Activated T-cell treated with anti-CD3 and anti-CD28 coated beads, Interleukin-2, amount 50 U/mL, for 4 hours (primary cell): ENCODE results near the gene NBAS. TPM values are rescaled to one million over a fixed set of nuclear protein-coding genes. Genes with fewer than 3 reads are reported as not detected.

ENCODE experiments used
- ATAC-seq, 2 donors: fragments of 200-7000 bp; cut with Tn5 transposase; one replicate each; pipeline ENCODE4 v1.10.0; 2021
- DNase-seq: peaks from one replicate; pipeline ENCODE4 v3.0.0-alpha.2; 2020
- H3K27me3 Mint-ChIP-seq: one replicate; pipeline ENCODE4 v1.8.0; 2021; ENCODE audit warnings: low read depth, mixed read lengths
- H3K36me3 Mint-ChIP-seq: one replicate; pipeline ENCODE4 v1.8.0; 2022; ENCODE audit warnings: mixed read lengths; ENCODE audit not compliant: insufficient read depth
- H3K4me1 Mint-ChIP-seq: one replicate; pipeline ENCODE4 v1.8.0; 2021; ENCODE audit warnings: low read depth, mixed read lengths
- H3K4me3 Mint-ChIP-seq: one replicate; pipeline ENCODE4 v1.8.0; 2021; ENCODE audit warnings: mild to moderate bottlenecking, moderate library complexity, mixed read lengths
- H3K9me3 Mint-ChIP-seq: one replicate; pipeline ENCODE4 v1.8.0; 2021; ENCODE audit warnings: mixed read lengths
- total RNA-seq, 3 donors: library from RNA; stranded (reverse); gene quantifications; one replicate each; pipeline ENCODE4 v1.2.1, GENCODE V29; 2021

The NBAS gene
- total RNA-seq, 3 donors from 2014 or later: 28.5 to 30.4 (median 29.7) TPM

- no peak for DNase-seq
Measured at GRCh38 chr2:15200581-15200980, 360.6 kb downstream of the NBAS start.

GRCh38 chr2:15198051-15198450, 363.1 kb downstream of the NBAS start:
- Mint-ChIP-seq H3K9me3 (no peaks in the 10 kb centered on the region), H3K36me3 (peaks cover 24% of the 10 kb centered on the region), H3K27me3 (no peaks in the 10 kb centered on the region), H3K4me3 (no peak overlapping the region), H3K4me1 (no peaks in the 10 kb centered on the region)
- no peak for DNase-seq
- ATAC-seq: no peak

More at GRCh38 chr2:15200581-15200980, 360.6 kb downstream of the NBAS start:
- peaks cover 6% of the 10 kb centered on the region for H3K4me1 Mint-ChIP-seq
- no peak for ATAC-seq
- H3K36me3 Mint-ChIP-seq: peaks cover 25% of the 10 kb centered on the region
- H3K27me3 Mint-ChIP-seq: no peaks in the 10 kb centered on the region
- no peak overlapping the region for H3K4me3 Mint-ChIP-seq
- H3K9me3 Mint-ChIP-seq: peaks cover 7% of the 10 kb centered on the region

GRCh38 chr2:15195813-15196212, 365.3 kb downstream of the NBAS start:
- no peaks in the 10 kb centered on the region for H3K9me3 Mint-ChIP-seq

GRCh38 chr2:15191789-15192188, 369.3 kb downstream of the NBAS start:
- no peaks in the 10 kb centered on the region for H3K27me3 Mint-ChIP-seq
- peaks cover 39% of the 10 kb centered on the region for H3K36me3 Mint-ChIP-seq
- peak; percentile 48 to 53 for ATAC-seq
- no peaks in the 10 kb centered on the region for H3K9me3 Mint-ChIP-seq
- DNase-seq: no peak
- no peak overlapping the region for H3K4me3 Mint-ChIP-seq
- peaks cover 2% of the 10 kb centered on the region for H3K4me1 Mint-ChIP-seq

More at GRCh38 chr2:15195813-15196212, 365.3 kb downstream of the NBAS start:
- DNase-seq: no peak
- H3K36me3 Mint-ChIP-seq: peaks cover 27% of the 10 kb centered on the region
- H3K4me3 Mint-ChIP-seq: no peak overlapping the region
- no peaks in the 10 kb centered on the region for H3K27me3 Mint-ChIP-seq
- H3K4me1 Mint-ChIP-seq: peaks cover 2% of the 10 kb centered on the region
- no peak for ATAC-seq

GRCh38 chr2:15189216-15189615, 371.9 kb downstream of the NBAS start:
- no peaks in the 10 kb centered on the region for H3K9me3 Mint-ChIP-seq
- ATAC-seq (no peak), DNase-seq (no peak)
- no peak overlapping the region for H3K4me3 Mint-ChIP-seq
- H3K4me1 Mint-ChIP-seq: peaks cover 2% of the 10 kb centered on the region
- H3K27me3 Mint-ChIP-seq: no peaks in the 10 kb centered on the region
- peaks cover 41% of the 10 kb centered on the region for H3K36me3 Mint-ChIP-seq

GRCh38 chr2:15187702-15188101, 373.4 kb downstream of the NBAS start:
- peaks cover 45% of the 10 kb centered on the region for H3K36me3 Mint-ChIP-seq
- DNase-seq (no peak), ATAC-seq (no peak)
- no peak overlapping the region for H3K4me3 Mint-ChIP-seq
- H3K9me3 Mint-ChIP-seq: no peaks in the 10 kb centered on the region
- no peaks in the 10 kb centered on the region for H3K27me3 Mint-ChIP-seq
- peaks cover 2% of the 10 kb centered on the region for H3K4me1 Mint-ChIP-seq

- Mint-ChIP-seq H3K9me3 (no peaks in the 10 kb centered on the region), H3K36me3 (peaks cover 48% of the 10 kb centered on the region), H3K27me3 (no peaks in the 10 kb centered on the region), H3K4me3 (no peak overlapping the region), H3K4me1 (no peaks in the 10 kb centered on the region)
- DNase-seq (no peak), ATAC-seq (no peak)
Measured at GRCh38 chr2:15186118-15186517, 375.0 kb downstream of the NBAS start.

- peaks cover 54% of the 10 kb centered on the region for H3K36me3 Mint-ChIP-seq
- no peak overlapping the region for H3K4me3 Mint-ChIP-seq
- peaks cover 5% of the 10 kb centered on the region for H3K4me1 Mint-ChIP-seq
- DNase-seq (no peak), ATAC-seq (no peak)
- no peaks in the 10 kb centered on the region for H3K27me3 Mint-ChIP-seq
- H3K9me3 Mint-ChIP-seq: no peaks in the 10 kb centered on the region
Measured at GRCh38 chr2:15184491-15184890, 376.6 kb downstream of the NBAS start.

- Mint-ChIP-seq H3K27me3 (no peaks in the 10 kb centered on the region), H3K4me1 (peaks cover 23% of the 10 kb centered on the region), H3K36me3 (peaks cover 49% of the 10 kb centered on the region), H3K9me3 (no peaks in the 10 kb centered on the region), H3K4me3 (no peak overlapping the region)
- DNase-seq: no peak
- no peak for ATAC-seq
Measured at GRCh38 chr2:15182275-15182674, 378.9 kb downstream of the NBAS start.

- H3K4me3 Mint-ChIP-seq: no peak overlapping the region
- H3K36me3 Mint-ChIP-seq: peaks cover 44% of the 10 kb centered on the region
- H3K4me1 Mint-ChIP-seq: peaks cover 34% of the 10 kb centered on the region
- ATAC-seq (no peak), DNase-seq (no peak)
- no peaks in the 10 kb centered on the region for H3K27me3 Mint-ChIP-seq
- no peaks in the 10 kb centered on the region for H3K9me3 Mint-ChIP-seq
Measured at GRCh38 chr2:15181092-15181745, 379.9 kb downstream of the NBAS start.

GRCh38 chr2:15180379-15180778, 380.8 kb downstream of the NBAS start:
- DNase-seq (no peak), ATAC-seq (no peak)
- Mint-ChIP-seq H3K36me3 (peaks cover 47% of the 10 kb centered on the region), H3K9me3 (no peaks in the 10 kb centered on the region), H3K4me3 (no peak overlapping the region), H3K27me3 (no peaks in the 10 kb centered on the region), H3K4me1 (peaks cover 42% of the 10 kb centered on the region)

GRCh38 chr2:15178946-15179345, 382.2 kb downstream of the NBAS start:
- DNase-seq: no peak
- no peaks in the 10 kb centered on the region for H3K9me3 Mint-ChIP-seq
- H3K4me1 Mint-ChIP-seq: peaks cover 43% of the 10 kb centered on the region
- H3K36me3 Mint-ChIP-seq: peaks cover 42% of the 10 kb centered on the region
- no peaks in the 10 kb centered on the region for H3K27me3 Mint-ChIP-seq
- no peak for ATAC-seq
- H3K4me3 Mint-ChIP-seq: no peak overlapping the region

- Mint-ChIP-seq H3K9me3 (no peaks in the 10 kb centered on the region), H3K36me3 (peaks cover 33% of the 10 kb centered on the region), H3K27me3 (no peaks in the 10 kb centered on the region), H3K4me1 (peaks cover 51% of the 10 kb centered on the region), H3K4me3 (peak overlapping the region; percentile 54)
- ATAC-seq (peak; percentile 93), DNase-seq (peak; percentile 47)
Measured at GRCh38 chr2:15177103-15177502, 384.0 kb downstream of the NBAS start.

GRCh38 chr2:15176604-15177003, 384.5 kb downstream of the NBAS start:
- ATAC-seq (peak; percentile 3 to 4), DNase-seq (no peak)
- Mint-ChIP-seq H3K27me3 (no peaks in the 10 kb centered on the region), H3K4me3 (peak overlapping the region; percentile 48), H3K9me3 (no peaks in the 10 kb centered on the region), H3K36me3 (peaks cover 33% of the 10 kb centered on the region), H3K4me1 (peaks cover 51% of the 10 kb centered on the region)

GRCh38 chr2:15174567-15174966, 386.6 kb downstream of the NBAS start:
- no peaks in the 10 kb centered on the region for H3K27me3 Mint-ChIP-seq
- H3K9me3 Mint-ChIP-seq: no peaks in the 10 kb centered on the region
- H3K36me3 Mint-ChIP-seq: peaks cover 30% of the 10 kb centered on the region

More at GRCh38 chr2:15174567-15174966, 386.6 kb downstream of the NBAS start:
- peaks cover 46% of the 10 kb centered on the region for H3K4me1 Mint-ChIP-seq
- DNase-seq (no peak), ATAC-seq (no peak)
- H3K4me3 Mint-ChIP-seq: no peak overlapping the region
